Natural killer cell (primary cell): ENCODE data around the gene TRIP12. TPM values are rescaled to one million over a fixed set of nuclear protein-coding genes. Genes with fewer than 3 reads are reported as not detected.
"Not testable (repeated sequence)": the region's sequence is repeated elsewhere in the genome, so short reads cannot be mapped to it uniquely, and the experiment has no call there.

ENCODE experiments used
- ATAC-seq, 3 donors: fragments of 150-1000 bp in 2 of 3; fragments of 200-7000 bp in 1 of 3; cut with Tn5 transposase; 1 replicate in 1 of 3; 2 replicates in 2 of 3; pipeline ENCODE4 v1.10.0; 2021; ENCODE audit warnings: mild to moderate bottlenecking in 2 of 3, moderate library complexity in 2 of 3
- DNase-seq, 2 donors: peaks; one replicate each; pipeline versions ENCODE4 v3.0.0 to v3.0.0-alpha.2; 2013 to 2021; ENCODE audit warnings: mixed read lengths in 1 of 2
- H3K27ac ChIP-seq: one replicate; pipeline ENCODE4 v1.5.1; 2013; ENCODE audit warnings: mild to moderate bottlenecking, low read length
- H3K27me3 ChIP-seq: one replicate; pipeline ENCODE4 v1.6.1; 2013; ENCODE audit warnings: low read length; ENCODE audit not compliant: control insufficient read depth, insufficient read depth
- H3K36me3 ChIP-seq: one replicate; pipeline ENCODE4 v1.6.1; 2013; ENCODE audit warnings: low read length; ENCODE audit not compliant: control insufficient read depth, insufficient read depth
- H3K4me1 ChIP-seq: one replicate; pipeline ENCODE4 v1.6.1; 2013; ENCODE audit warnings: low read length; ENCODE audit not compliant: control insufficient read depth, insufficient read depth
- H3K4me3 ChIP-seq: one replicate; pipeline ENCODE4 v1.5.1; 2013; ENCODE audit warnings: low read length
- H3K9me3 ChIP-seq: one replicate; pipeline ENCODE4 v1.6.1; 2013; ENCODE audit warnings: low read length; ENCODE audit not compliant: control insufficient read depth, insufficient read depth
- H3K27ac Mint-ChIP-seq, 2 donors: one replicate each; pipeline ENCODE4 v1.8.0; 2022; ENCODE audit warnings: mild to moderate bottlenecking in 2 of 2, mixed read lengths in 2 of 2, moderate library complexity in 1 of 2
- H3K27me3 Mint-ChIP-seq, 2 donors: one replicate each; pipeline ENCODE4 v1.8.0; 2022; ENCODE audit warnings: low read depth in 2 of 2, mixed read lengths in 2 of 2
- H3K36me3 Mint-ChIP-seq: one replicate; pipeline ENCODE4 v1.8.0; 2022; ENCODE audit warnings: mixed read lengths
- H3K4me1 Mint-ChIP-seq, 2 donors: one replicate each; pipeline ENCODE4 v1.8.0; 2022; ENCODE audit warnings: mixed read lengths in 2 of 2
- H3K4me3 Mint-ChIP-seq: one replicate; pipeline ENCODE4 v1.8.0; 2022; ENCODE audit warnings: mild to moderate bottlenecking, moderate library complexity, mixed read lengths
- H3K9me3 Mint-ChIP-seq, 2 donors: one replicate each; pipeline ENCODE4 v1.8.0; 2022; ENCODE audit warnings: mixed read lengths in 2 of 2
- WGBS: methylation state at CpG from one replicate; pipeline ENCODE4 v1.1.7; 2013; ENCODE audit warnings: missing lambda C conversion rate; ENCODE audit not compliant: insufficient coverage; 5-methylcytosine and 5-hydroxymethylcytosine counted together
- intact Hi-C: fragments of 100-400 bp; cut with micrococcal nuclease; formaldehyde crosslinking; loops from one replicate; pipeline ENCODE4 v1.14.2; 2022
- total RNA-seq, 4 donors: library from RNA; stranded (reverse); fragments of 120-200 nt in 1 of 4; gene quantifications; one replicate each; pipeline versions ENCODE4 v1.2.3 to v1.2.4, GENCODE V29; 2013 to 2022
- TF ChIP-seq, protein P1 (sequence below): fragments of 200-600 bp; IDR thresholded peaks from one replicate; pipeline ENCODE4 v1.8.0; 2022; ENCODE audit warnings: antibody characterized with exemption

The TRIP12 gene
- total RNA-seq, 3 donors from 2014 or later (not counting 1 experiment from before 2014, with no cell fraction given): 295 to 351 (median 325) TPM

GRCh38 chr2:229925201-229925600 is 3.4 kb upstream of the TRIP12 start:
- no peak for ATAC-seq
- Mint-ChIP-seq H3K4me1 (peaks cover 11 to 20% of the 10 kb centered on the region in 2 donors), H3K9me3 (no peaks in the 10 kb centered on the region), H3K36me3 (no peaks in the 10 kb centered on the region), H3K27ac (peak overlapping the region in 1 of 2 donors; percentile 60), H3K27me3 (no peaks in the 10 kb centered on the region), H3K4me3 (peak overlapping the region; percentile 49)
- no peak overlapping the region for H3K4me3 ChIP-seq
- no peaks in the 10 kb centered on the region for H3K9me3 ChIP-seq
- no peak for DNase-seq
- H3K4me1 ChIP-seq: peaks cover 16% of the 10 kb centered on the region
- intact Hi-C loops: no loop called here
- H3K36me3 ChIP-seq: no peaks in the 10 kb centered on the region
- H3K27ac ChIP-seq: no peak overlapping the region
- TF ChIP-seq, protein P1, sequence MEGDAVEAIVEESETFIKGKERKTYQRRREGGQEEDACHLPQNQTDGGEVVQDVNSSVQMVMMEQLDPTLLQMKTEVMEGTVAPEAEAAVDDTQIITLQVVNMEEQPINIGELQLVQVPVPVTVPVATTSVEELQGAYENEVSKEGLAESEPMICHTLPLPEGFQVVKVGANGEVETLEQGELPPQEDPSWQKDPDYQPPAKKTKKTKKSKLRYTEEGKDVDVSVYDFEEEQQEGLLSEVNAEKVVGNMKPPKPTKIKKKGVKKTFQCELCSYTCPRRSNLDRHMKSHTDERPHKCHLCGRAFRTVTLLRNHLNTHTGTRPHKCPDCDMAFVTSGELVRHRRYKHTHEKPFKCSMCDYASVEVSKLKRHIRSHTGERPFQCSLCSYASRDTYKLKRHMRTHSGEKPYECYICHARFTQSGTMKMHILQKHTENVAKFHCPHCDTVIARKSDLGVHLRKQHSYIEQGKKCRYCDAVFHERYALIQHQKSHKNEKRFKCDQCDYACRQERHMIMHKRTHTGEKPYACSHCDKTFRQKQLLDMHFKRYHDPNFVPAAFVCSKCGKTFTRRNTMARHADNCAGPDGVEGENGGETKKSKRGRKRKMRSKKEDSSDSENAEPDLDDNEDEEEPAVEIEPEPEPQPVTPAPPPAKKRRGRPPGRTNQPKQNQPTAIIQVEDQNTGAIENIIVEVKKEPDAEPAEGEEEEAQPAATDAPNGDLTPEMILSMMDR: no peak
- H3K27me3 ChIP-seq: no peaks in the 10 kb centered on the region

DNA sequence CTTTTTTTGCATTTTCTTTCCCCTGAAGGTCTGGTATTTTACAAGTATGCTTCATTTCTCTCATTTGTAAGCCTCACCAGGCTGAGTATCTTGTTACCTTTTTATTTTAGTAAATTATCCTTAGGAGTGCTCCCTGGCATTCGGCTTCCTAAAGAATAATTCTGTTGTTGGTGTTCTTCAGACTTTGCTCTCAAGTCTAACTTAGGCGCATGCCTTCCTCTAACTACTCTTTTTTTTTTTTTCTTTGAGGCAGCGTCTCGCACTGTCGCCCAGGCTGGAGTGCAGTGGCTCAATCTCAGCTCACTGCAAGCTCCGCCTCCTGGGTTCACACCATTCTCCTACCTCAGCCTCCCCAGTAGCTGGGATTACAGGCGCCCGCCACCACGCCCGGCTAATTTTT is 2.7 kb upstream of the TRIP12 start:
- H3K9me3 Mint-ChIP-seq, H3K36me3 Mint-ChIP-seq, H3K4me3 ChIP-seq, DNase-seq, H3K27ac ChIP-seq, intact Hi-C loops, ATAC-seq, H3K27me3 Mint-ChIP-seq, H3K9me3 ChIP-seq, H3K27me3 ChIP-seq, H3K36me3 ChIP-seq: not testable (repeated sequence)
- H3K4me1 Mint-ChIP-seq: peaks cover 17 to 27% of the 10 kb centered on the region in 2 donors
- WGBS: 83% methylated on average over 8 of the region's 10 CpGs
- peaks cover 18% of the 10 kb centered on the region for H3K4me1 ChIP-seq
- peak overlapping the region in 1 of 2 donors; percentile 60 for H3K27ac Mint-ChIP-seq
- H3K4me3 Mint-ChIP-seq: peak overlapping the region; percentile 61

GRCh38 chr2:229922449-229923386 is 909 bp upstream of the TRIP12 start, which contains the start of gene FBXO36:
Gene FBXO36 (plus strand): TSS chr2:229922503. CDS start chr2:229922514, 11 bp downstream.
- H3K9me3 ChIP-seq: no peaks in the 10 kb centered on the region
- TF ChIP-seq, protein P1: no peak
- no peaks in the 10 kb centered on the region for H3K9me3 Mint-ChIP-seq
- ATAC-seq: peak; percentile 69 to 83 (median 74)
- WGBS: 2% methylated on average over 56 of the region's 61 CpGs
- H3K36me3 Mint-ChIP-seq: no peaks in the 10 kb centered on the region
- peak within 1 kb of the TSS; percentile 98 for H3K4me3 Mint-ChIP-seq
- peak within 1 kb of the TSS; percentile 80 for H3K4me3 ChIP-seq
- no peaks in the 10 kb centered on the region for H3K36me3 ChIP-seq
- DNase-seq: peak in 1 of 2 donors; percentile 91
- peaks cover 29 to 40% of the 10 kb centered on the region in 2 donors for H3K4me1 Mint-ChIP-seq
- peak within 1 kb of the TSS; percentile 96 to 99 for H3K27ac Mint-ChIP-seq
- intact Hi-C loops: loop anchor here (1.0 kb wide), 1 partner anchor 121 kb away; no protein-coding TSS in a partner anchor
- H3K27me3 Mint-ChIP-seq: no peaks in the 10 kb centered on the region
- H3K27me3 ChIP-seq: no peaks in the 10 kb centered on the region
- peaks cover 18% of the 10 kb centered on the region for H3K4me1 ChIP-seq
- H3K27ac ChIP-seq: peak within 1 kb of the TSS; percentile 98
